HEK293 (cell line): ENCODE data around the gene AKAP12.

Experiments
- GLIS2 ChIP-seq: fragments of 450-650 bp; formaldehyde crosslinking; IDR thresholded peaks from 2 replicates; pipeline ENCODE4 v1.5.1; 2016; ENCODE audit warnings: missing biosample characterization, missing genetic modification characterization
- KLF1 ChIP-seq: fragments of 450-650 bp; formaldehyde crosslinking; IDR thresholded peaks from 2 replicates; pipeline ENCODE4 v1.5.1; 2016; ENCODE audit warnings: missing biosample characterization, missing genetic modification characterization
- KLF10 ChIP-seq: fragments of 450-650 bp; IDR thresholded peaks from 2 replicates; pipeline ENCODE4 v1.5.1; 2018; ENCODE audit warnings: missing biosample characterization, mild to moderate bottlenecking, missing genetic modification characterization
- MZF1 ChIP-seq: fragments of 450-650 bp; formaldehyde crosslinking; IDR thresholded peaks from 2 replicates; pipeline ENCODE4 v1.5.1; 2017; ENCODE audit warnings: missing biosample characterization, missing genetic modification characterization, borderline replicate concordance
- REPIN1 ChIP-seq: fragments of 450-650 bp; formaldehyde crosslinking; IDR thresholded peaks from 2 replicates; pipeline ENCODE4 v1.5.1; 2017; ENCODE audit warnings: missing biosample characterization, missing genetic modification characterization, low read depth
- SCRT2 ChIP-seq: fragments of 450-650 bp; formaldehyde crosslinking; IDR thresholded peaks from 2 replicates; pipeline ENCODE4 v1.5.1; 2016; ENCODE audit warnings: missing biosample characterization, missing genetic modification characterization
- WT1 ChIP-seq: fragments of 450-650 bp; formaldehyde crosslinking; IDR thresholded peaks from 2 replicates; pipeline ENCODE4 v1.5.1; 2016; ENCODE audit warnings: missing biosample characterization, missing genetic modification characterization
- ZBTB7A ChIP-seq: fragments of 450-650 bp; formaldehyde crosslinking; IDR thresholded peaks from 2 replicates; pipeline ENCODE4 v1.5.1; 2016; ENCODE audit warnings: low read depth, missing biosample characterization, missing genetic modification characterization
- ZFP37 ChIP-seq: fragments of 450-650 bp; formaldehyde crosslinking; IDR thresholded peaks from 2 replicates; pipeline ENCODE4 v1.5.1; 2016; ENCODE audit warnings: missing biosample characterization, missing genetic modification characterization
- ZIC2 ChIP-seq: fragments of 450-650 bp; formaldehyde crosslinking; IDR thresholded peaks from 2 replicates; pipeline ENCODE4 v1.5.1; 2016; ENCODE audit warnings: missing biosample characterization, missing genetic modification characterization
- ZNF214 ChIP-seq: fragments of 450-650 bp; formaldehyde crosslinking; IDR thresholded peaks from 2 replicates; pipeline ENCODE4 v1.5.1; 2017; ENCODE audit warnings: missing biosample characterization, mild to moderate bottlenecking, missing genetic modification characterization, borderline replicate concordance
- ZNF292 ChIP-seq: fragments of 450-650 bp; formaldehyde crosslinking; IDR thresholded peaks from 2 replicates; pipeline ENCODE4 v1.5.1; 2016; ENCODE audit warnings: low read depth, missing biosample characterization, missing genetic modification characterization, borderline replicate concordance
- ZNF302 ChIP-seq: fragments of 450-650 bp; formaldehyde crosslinking; IDR thresholded peaks from 2 replicates; pipeline ENCODE4 v1.5.1; 2016; ENCODE audit warnings: missing biosample characterization, missing genetic modification characterization, low read depth
- ZNF37A ChIP-seq: fragments of 450-650 bp; IDR thresholded peaks from 2 replicates; pipeline ENCODE4 v1.5.1; 2018; ENCODE audit warnings: missing biosample characterization, missing genetic modification characterization
- ZNF391 ChIP-seq: fragments of 450-650 bp; formaldehyde crosslinking; IDR thresholded peaks from 2 replicates; pipeline ENCODE4 v1.5.1; 2016; ENCODE audit warnings: low read depth, missing biosample characterization, missing genetic modification characterization, borderline replicate concordance
- ZNF394 ChIP-seq: fragments of 450-650 bp; formaldehyde crosslinking; IDR thresholded peaks from 2 replicates; pipeline ENCODE4 v1.5.1; 2016; ENCODE audit warnings: missing biosample characterization, missing genetic modification characterization, mild to moderate bottlenecking, moderate library complexity, borderline replicate concordance
- ZNF404 ChIP-seq: fragments of 450-650 bp; formaldehyde crosslinking; IDR thresholded peaks from 2 replicates; pipeline ENCODE4 v1.5.1; 2017; ENCODE audit warnings: missing biosample characterization, missing genetic modification characterization
- ZNF501 ChIP-seq: fragments of 450-650 bp; formaldehyde crosslinking; IDR thresholded peaks from 2 replicates; pipeline ENCODE4 v1.5.1; 2016; ENCODE audit warnings: missing biosample characterization, missing genetic modification characterization
- ZNF555 ChIP-seq: fragments of 450-650 bp; formaldehyde crosslinking; conservative IDR thresholded peaks from 2 replicates; pipeline ENCODE4 v1.5.1; 2017; ENCODE audit warnings: missing biosample characterization, mild to moderate bottlenecking, missing genetic modification characterization, inconsistent platforms
- ZNF585B ChIP-seq: fragments of 450-650 bp; formaldehyde crosslinking; IDR thresholded peaks from 2 replicates; pipeline ENCODE4 v1.5.1; 2016; ENCODE audit warnings: missing biosample characterization, missing genetic modification characterization
- ZNF626 ChIP-seq: fragments of 450-650 bp; sonication (Bioruptor Pico); formaldehyde crosslinking; IDR thresholded peaks from 2 replicates; pipeline ENCODE4 v1.5.1; 2018; ENCODE audit warnings: missing biosample characterization, missing genetic modification characterization, inconsistent platforms
- ZNF654 ChIP-seq: fragments of 450-650 bp; formaldehyde crosslinking; IDR thresholded peaks from 2 replicates; pipeline ENCODE4 v1.5.1; 2016; ENCODE audit warnings: low read depth, missing biosample characterization, missing genetic modification characterization
- ZNF664 ChIP-seq: fragments of 450-650 bp; formaldehyde crosslinking; IDR thresholded peaks from 2 replicates; pipeline ENCODE4 v1.5.1; 2016; ENCODE audit warnings: missing biosample characterization, missing genetic modification characterization
- ZNF777 ChIP-seq: fragments of 450-650 bp; formaldehyde crosslinking; IDR thresholded peaks from 2 replicates; pipeline ENCODE4 v1.5.1; 2017; ENCODE audit warnings: missing biosample characterization, missing genetic modification characterization, borderline replicate concordance
- ZXDB ChIP-seq: fragments of 450-650 bp; formaldehyde crosslinking; IDR thresholded peaks from 2 replicates; pipeline ENCODE4 v1.5.1; 2016; ENCODE audit warnings: missing biosample characterization, missing genetic modification characterization
- TF ChIP-seq, protein P1 (sequence below): fragments of 450-650 bp; formaldehyde crosslinking; IDR thresholded peaks from 2 replicates; pipeline ENCODE4 v1.5.1; 2017; ENCODE audit warnings: missing biosample characterization, missing genetic modification characterization
- TF ChIP-seq, protein P2 (sequence below): fragments of 450-650 bp; formaldehyde crosslinking; IDR thresholded peaks from 2 replicates; pipeline ENCODE4 v1.5.1; 2017; ENCODE audit warnings: missing biosample characterization, missing genetic modification characterization
- TF ChIP-seq, protein P3 (sequence below): fragments of 450-650 bp; formaldehyde crosslinking; IDR thresholded peaks from 2 replicates; pipeline ENCODE4 v1.5.1; 2017; ENCODE audit warnings: missing biosample characterization, missing genetic modification characterization
- TF ChIP-seq, protein P4 (sequence below): fragments of 450-650 bp; formaldehyde crosslinking; IDR thresholded peaks from 2 replicates; pipeline ENCODE4 v1.5.0; 2017; ENCODE audit warnings: missing biosample characterization, missing genetic modification characterization, borderline replicate concordance

AKAP12 gene

DNA sequence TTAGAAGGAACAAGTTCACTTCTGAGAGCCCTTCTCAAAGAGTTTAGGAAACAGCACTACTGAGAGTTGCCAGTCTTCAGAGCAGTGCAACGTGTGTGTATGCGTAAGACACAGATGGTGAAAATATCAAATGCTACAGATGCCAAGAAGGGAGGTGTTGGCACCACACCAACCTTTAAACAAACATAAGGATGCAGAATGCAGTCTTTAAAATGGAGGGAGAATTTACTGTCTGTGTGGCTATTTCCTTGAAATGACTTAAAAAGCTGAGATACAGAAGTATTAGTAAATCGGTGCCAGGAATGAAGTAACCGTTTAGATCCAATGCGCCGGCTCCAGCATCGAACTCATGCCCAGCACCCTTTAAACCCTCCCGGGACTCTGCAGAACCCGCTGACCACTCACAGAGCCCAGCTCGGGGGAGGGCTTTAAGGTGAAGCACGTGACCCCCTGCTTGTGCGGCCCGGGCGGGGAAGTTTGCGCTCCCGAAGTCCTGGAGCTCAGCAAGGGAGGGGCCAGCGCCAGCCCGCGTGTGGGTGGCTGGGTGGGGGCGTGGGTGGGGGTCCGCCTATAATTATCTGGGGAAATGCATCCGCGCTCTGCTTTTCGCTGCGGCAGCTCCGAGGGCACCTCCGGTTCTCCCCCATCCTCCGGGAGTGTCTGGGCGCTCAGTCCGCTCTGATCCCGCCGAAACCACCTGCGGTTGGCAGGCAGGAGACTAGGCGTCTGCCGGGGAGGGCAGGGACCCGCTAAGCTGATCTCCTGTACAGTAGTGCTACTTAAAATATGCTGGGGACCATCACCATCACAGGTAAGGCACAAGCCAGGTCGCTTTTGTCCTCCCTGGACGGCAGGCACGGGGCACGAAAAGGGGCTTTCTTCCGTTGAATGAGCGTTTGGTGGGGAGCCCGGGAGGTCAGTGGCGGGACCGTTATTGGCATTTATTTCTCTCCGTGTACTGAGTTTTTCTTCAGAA, 85.6 kb downstream of the AKAP12 start (continued):
- TF ChIP-seq MZF1 (no peak), GLIS2 (tag by site-specific recombination) (peak; percentile 87), ZNF214 (tag by site-specific recombination) (no peak), ZIC2 (peak; percentile 42; the same call in 1 of the 2 replicates), KLF1 (tag by site-specific recombination) (peak; percentile 64), ZXDB (0 out of 2 replicates have a peak, but pooled peaks have one; percentile 37), KLF10 (tag by site-specific recombination) (peak; percentile 27; the same call in 1 of the 2 replicates), ZNF292 (no peak), ZNF626 (tag by site-specific recombination) (no peak), SCRT2 (tag by site-specific recombination) (no peak), ZNF37A (tag by site-specific recombination) (no peak), ZNF501 (tag by site-specific recombination) (no peak), ZNF664 (no peak), ZNF391 (tag by site-specific recombination) (no peak), ZNF555 (no peak), WT1 (0 out of 2 replicates have a peak, but pooled peaks have one; percentile 7), REPIN1 (tag by site-specific recombination) (peak; percentile 12; the same call in 1 of the 2 replicates), ZNF404 (tag by site-specific recombination) (no peak), ZFP37 (tag by site-specific recombination) (0 out of 2 replicates have a peak, but pooled peaks have one; percentile 37), ZNF777 (tag by site-specific recombination) (peak; percentile 49; the same call in 1 of the 2 replicates), ZNF394 (tag by site-specific recombination) (no peak), ZNF302 (tag by site-specific recombination) (no peak), ZNF654 (tag by site-specific recombination) (no peak), ZBTB7A (no peak), ZNF585B (tag by site-specific recombination) (no peak)
- TF ChIP-seq, protein P1, sequence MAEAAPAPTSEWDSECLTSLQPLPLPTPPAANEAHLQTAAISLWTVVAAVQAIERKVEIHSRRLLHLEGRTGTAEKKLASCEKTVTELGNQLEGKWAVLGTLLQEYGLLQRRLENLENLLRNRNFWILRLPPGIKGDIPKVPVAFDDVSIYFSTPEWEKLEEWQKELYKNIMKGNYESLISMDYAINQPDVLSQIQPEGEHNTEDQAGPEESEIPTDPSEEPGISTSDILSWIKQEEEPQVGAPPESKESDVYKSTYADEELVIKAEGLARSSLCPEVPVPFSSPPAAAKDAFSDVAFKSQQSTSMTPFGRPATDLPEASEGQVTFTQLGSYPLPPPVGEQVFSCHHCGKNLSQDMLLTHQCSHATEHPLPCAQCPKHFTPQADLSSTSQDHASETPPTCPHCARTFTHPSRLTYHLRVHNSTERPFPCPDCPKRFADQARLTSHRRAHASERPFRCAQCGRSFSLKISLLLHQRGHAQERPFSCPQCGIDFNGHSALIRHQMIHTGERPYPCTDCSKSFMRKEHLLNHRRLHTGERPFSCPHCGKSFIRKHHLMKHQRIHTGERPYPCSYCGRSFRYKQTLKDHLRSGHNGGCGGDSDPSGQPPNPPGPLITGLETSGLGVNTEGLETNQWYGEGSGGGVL (tag by site-specific recombination): peak; percentile 42; the same call in 1 of the 2 replicates
- TF ChIP-seq, protein P2, sequence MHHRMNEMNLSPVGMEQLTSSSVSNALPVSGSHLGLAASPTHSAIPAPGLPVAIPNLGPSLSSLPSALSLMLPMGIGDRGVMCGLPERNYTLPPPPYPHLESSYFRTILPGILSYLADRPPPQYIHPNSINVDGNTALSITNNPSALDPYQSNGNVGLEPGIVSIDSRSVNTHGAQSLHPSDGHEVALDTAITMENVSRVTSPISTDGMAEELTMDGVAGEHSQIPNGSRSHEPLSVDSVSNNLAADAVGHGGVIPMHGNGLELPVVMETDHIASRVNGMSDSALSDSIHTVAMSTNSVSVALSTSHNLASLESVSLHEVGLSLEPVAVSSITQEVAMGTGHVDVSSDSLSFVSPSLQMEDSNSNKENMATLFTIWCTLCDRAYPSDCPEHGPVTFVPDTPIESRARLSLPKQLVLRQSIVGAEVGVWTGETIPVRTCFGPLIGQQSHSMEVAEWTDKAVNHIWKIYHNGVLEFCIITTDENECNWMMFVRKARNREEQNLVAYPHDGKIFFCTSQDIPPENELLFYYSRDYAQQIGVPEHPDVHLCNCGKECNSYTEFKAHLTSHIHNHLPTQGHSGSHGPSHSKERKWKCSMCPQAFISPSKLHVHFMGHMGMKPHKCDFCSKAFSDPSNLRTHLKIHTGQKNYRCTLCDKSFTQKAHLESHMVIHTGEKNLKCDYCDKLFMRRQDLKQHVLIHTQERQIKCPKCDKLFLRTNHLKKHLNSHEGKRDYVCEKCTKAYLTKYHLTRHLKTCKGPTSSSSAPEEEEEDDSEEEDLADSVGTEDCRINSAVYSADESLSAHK (tag by site-specific recombination): no peak
- TF ChIP-seq, protein P3, sequence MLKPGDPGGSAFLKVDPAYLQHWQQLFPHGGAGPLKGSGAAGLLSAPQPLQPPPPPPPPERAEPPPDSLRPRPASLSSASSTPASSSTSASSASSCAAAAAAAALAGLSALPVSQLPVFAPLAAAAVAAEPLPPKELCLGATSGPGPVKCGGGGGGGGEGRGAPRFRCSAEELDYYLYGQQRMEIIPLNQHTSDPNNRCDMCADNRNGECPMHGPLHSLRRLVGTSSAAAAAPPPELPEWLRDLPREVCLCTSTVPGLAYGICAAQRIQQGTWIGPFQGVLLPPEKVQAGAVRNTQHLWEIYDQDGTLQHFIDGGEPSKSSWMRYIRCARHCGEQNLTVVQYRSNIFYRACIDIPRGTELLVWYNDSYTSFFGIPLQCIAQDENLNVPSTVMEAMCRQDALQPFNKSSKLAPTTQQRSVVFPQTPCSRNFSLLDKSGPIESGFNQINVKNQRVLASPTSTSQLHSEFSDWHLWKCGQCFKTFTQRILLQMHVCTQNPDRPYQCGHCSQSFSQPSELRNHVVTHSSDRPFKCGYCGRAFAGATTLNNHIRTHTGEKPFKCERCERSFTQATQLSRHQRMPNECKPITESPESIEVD (tag by site-specific recombination): no peak
- TF ChIP-seq, protein P4, sequence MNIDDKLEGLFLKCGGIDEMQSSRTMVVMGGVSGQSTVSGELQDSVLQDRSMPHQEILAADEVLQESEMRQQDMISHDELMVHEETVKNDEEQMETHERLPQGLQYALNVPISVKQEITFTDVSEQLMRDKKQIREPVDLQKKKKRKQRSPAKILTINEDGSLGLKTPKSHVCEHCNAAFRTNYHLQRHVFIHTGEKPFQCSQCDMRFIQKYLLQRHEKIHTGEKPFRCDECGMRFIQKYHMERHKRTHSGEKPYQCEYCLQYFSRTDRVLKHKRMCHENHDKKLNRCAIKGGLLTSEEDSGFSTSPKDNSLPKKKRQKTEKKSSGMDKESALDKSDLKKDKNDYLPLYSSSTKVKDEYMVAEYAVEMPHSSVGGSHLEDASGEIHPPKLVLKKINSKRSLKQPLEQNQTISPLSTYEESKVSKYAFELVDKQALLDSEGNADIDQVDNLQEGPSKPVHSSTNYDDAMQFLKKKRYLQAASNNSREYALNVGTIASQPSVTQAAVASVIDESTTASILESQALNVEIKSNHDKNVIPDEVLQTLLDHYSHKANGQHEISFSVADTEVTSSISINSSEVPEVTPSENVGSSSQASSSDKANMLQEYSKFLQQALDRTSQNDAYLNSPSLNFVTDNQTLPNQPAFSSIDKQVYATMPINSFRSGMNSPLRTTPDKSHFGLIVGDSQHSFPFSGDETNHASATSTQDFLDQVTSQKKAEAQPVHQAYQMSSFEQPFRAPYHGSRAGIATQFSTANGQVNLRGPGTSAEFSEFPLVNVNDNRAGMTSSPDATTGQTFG (tag by site-specific recombination): no peak
